AG10803 (cell line): ENCODE data around the gene SEMA6D.
A peak's percentile ranks its signal among the peaks of the same experiment; 100 is the strongest.

ENCODE experiments used
- DNase-seq: peaks from one replicate; pipeline ENCODE4 v3.0.0; 2010; ENCODE audit warnings: low read depth
- H3K4me3 ChIP-seq: 2 replicates; pipeline ENCODE4 v1.5.1; 2011; ENCODE audit warnings: mild to moderate bottlenecking, low read length, control low read depth
- TF ChIP-seq, protein P1 (sequence below): conservative IDR thresholded peaks from 2 replicates; pipeline ENCODE4 v1.5.1; 2011; ENCODE audit warnings: mild to moderate bottlenecking, low read length, control low read depth, inconsistent platforms

The SEMA6D gene, protein sequence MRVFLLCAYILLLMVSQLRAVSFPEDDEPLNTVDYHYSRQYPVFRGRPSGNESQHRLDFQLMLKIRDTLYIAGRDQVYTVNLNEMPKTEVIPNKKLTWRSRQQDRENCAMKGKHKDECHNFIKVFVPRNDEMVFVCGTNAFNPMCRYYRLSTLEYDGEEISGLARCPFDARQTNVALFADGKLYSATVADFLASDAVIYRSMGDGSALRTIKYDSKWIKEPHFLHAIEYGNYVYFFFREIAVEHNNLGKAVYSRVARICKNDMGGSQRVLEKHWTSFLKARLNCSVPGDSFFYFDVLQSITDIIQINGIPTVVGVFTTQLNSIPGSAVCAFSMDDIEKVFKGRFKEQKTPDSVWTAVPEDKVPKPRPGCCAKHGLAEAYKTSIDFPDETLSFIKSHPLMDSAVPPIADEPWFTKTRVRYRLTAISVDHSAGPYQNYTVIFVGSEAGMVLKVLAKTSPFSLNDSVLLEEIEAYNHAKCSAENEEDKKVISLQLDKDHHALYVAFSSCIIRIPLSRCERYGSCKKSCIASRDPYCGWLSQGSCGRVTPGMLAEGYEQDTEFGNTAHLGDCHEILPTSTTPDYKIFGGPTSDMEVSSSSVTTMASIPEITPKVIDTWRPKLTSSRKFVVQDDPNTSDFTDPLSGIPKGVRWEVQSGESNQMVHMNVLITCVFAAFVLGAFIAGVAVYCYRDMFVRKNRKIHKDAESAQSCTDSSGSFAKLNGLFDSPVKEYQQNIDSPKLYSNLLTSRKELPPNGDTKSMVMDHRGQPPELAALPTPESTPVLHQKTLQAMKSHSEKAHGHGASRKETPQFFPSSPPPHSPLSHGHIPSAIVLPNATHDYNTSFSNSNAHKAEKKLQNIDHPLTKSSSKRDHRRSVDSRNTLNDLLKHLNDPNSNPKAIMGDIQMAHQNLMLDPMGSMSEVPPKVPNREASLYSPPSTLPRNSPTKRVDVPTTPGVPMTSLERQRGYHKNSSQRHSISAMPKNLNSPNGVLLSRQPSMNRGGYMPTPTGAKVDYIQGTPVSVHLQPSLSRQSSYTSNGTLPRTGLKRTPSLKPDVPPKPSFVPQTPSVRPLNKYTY

DNA sequence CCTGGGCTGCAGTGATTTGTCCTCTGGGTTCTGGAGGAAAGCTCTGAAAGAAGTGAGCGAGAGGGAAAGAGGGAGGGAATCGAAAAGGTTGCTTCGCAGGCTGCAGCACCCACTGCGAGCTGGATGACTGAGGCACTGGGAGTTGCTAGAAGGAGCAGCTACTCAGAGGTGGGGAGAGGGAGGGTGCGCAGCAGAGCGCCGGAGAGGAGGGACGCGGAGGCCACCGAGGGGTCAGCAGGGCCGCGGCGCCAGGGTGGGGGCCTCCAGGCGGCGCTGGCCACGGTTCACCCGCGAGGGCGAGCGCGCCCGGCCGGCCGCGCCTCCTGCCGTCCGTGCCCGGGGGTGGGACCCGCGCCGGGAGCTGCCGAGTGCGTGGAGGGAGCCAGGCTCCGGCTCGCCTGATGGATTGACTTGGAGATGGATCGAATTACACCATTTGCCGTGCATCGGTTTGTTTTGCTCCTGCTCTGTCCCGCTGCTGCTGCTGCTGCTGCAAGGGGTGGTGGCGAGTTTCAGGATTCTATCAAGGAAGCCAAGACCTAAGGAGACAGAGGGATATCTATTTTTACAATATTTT, at the start of gene SEMA6D:
SEMA6D (plus strand) TSS at position 470 of the 577 bp plus-strand sequence. CDS start 42,294 bp downstream, outside the sequence.
- H3K4me3 ChIP-seq = peak within 1 kb of the TSS; percentile 70
- TF ChIP-seq, protein P1, sequence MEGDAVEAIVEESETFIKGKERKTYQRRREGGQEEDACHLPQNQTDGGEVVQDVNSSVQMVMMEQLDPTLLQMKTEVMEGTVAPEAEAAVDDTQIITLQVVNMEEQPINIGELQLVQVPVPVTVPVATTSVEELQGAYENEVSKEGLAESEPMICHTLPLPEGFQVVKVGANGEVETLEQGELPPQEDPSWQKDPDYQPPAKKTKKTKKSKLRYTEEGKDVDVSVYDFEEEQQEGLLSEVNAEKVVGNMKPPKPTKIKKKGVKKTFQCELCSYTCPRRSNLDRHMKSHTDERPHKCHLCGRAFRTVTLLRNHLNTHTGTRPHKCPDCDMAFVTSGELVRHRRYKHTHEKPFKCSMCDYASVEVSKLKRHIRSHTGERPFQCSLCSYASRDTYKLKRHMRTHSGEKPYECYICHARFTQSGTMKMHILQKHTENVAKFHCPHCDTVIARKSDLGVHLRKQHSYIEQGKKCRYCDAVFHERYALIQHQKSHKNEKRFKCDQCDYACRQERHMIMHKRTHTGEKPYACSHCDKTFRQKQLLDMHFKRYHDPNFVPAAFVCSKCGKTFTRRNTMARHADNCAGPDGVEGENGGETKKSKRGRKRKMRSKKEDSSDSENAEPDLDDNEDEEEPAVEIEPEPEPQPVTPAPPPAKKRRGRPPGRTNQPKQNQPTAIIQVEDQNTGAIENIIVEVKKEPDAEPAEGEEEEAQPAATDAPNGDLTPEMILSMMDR = peak; percentile 16
- peak; percentile 70 for DNase-seq

DNA sequence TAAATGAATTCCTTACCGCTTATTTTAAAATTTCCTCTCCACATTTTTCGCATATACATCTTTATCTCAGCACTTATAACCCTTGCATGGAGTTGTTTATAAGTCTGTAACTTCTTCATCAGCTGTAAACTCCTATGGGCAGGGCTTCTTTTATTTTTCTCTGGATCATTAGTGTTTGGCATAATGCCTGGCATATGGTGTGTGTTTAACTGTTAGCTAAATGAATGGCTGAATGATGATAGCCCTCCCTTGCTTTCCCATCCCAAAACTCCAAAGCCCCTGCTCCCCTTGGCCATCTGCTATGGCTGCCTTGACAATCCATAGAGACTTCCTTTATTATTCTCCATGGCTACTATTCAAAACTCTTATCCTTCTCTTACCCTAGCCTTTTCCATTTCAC, 48.1 kb upstream of the SEMA6D start:
- DNase-seq = no peak
- TF ChIP-seq, protein P1 = no peak
- H3K4me3 ChIP-seq = no peak overlapping the region

DNA sequence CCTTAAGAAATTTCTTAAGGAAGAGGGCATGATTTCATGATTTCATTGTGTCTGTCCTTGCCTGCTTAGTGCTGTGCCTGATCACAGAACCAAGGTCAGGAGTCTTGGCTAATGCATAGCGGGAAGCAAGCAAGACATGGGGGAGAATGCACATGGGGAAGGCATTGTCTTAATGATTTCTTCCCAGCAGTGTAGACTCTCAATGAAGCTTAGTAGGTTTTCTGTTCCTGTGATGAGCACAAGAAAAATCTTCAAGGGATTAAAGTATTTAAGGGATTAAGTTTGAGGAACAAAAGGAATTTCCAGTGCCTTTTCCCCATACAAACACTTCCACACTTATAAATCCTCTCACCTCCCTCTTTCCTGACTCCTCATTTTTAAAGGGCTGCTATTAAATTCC, 46.9 kb upstream of the SEMA6D start:
- no peak overlapping the region for H3K4me3 ChIP-seq
- DNase-seq = no peak
- TF ChIP-seq, protein P1 = no peak

DNA sequence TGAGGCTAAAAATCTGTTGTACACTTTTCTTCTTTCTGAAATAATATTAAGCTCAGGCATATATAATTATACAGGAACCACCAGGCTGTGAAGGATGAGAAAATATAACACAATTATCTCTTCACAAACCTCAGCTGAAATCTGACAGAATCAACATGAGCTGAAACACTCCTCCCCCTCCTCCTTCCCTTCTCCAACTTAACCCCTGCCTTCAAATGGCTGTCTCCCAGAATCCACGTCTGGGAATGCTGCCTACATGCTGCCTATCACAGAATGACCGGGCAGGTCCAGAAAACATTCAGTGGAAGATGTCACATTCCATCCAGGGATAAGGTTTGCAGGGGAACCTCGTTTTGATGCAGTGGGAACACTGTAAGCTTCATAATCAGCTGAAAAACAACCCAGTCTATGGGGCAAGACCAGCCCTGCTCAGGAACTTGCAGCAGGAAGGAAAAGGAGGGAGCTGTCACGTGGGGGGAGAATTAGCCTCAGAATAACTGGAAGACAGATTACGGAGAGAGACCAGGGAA, 44.0 kb upstream of the SEMA6D start:
- H3K4me3 ChIP-seq = no peak overlapping the region
- TF ChIP-seq, protein P1 = no peak
- DNase-seq = no peak

DNA sequence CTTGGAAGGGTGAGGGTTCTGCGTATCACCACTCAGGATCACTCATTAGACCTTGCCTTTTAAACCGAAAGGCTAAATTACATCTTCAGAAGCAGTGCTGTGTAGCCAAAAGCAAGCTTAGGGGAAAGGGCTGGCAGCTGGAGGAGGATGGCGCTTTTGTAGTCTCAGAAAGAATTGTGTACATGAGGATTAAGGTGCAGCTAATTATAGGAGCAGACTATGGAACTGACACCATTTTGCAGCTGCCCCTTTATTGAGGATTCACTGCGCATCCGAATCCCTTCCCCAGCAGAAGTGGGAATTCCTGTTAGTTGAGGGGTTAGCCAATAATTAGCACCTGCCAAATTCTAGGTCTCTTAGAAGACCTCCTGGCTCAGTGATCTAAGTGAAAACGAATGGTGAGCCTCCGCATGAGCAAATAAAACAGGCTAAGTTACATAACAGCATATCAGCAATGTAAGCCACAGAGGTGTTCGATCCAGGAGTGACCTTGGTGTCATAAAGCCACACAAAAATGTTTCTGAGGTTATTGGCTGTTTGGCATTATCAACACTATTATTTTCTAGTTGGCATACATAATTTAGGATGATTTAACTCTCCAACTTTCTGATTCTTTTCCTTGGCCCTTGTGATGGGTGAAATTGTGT, 42.6 kb upstream of the SEMA6D start:
- DNase-seq = no peak
- H3K4me3 ChIP-seq = no peak overlapping the region
- TF ChIP-seq, protein P1 = no peak

DNA sequence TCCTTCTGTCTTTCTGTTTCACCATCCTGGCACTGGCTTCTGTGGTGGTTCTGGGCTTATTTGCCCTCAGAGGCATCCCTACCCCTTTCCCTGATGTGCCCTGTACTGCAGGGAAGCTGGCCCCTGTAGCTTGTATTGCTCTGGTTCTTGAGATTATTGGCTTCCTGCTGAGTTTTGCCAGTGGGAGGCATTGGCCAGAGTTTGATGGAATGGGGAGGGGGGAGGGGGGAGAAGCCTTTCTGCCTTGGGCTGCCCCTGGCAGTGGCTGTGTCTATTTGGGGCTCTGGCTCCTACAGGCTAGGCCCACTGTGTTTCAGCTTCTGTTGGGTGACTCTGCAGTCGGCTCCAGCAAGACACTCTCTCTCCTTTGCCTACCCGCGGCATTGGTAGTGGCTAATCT, 41.6 kb upstream of the SEMA6D start:
- H3K4me3 ChIP-seq = no peak overlapping the region
- TF ChIP-seq, protein P1 = no peak
- DNase-seq = no peak
